NOMO-1 treated with dmso at 0.1 percent for 144 hours (cell line): ENCODE results near the gene SQSTM1.
A peak's percentile ranks its signal among the peaks of the same experiment; 100 is the strongest.

Experiments
- DNase-seq: peaks from one replicate; lab custom pipeline; 2025; ENCODE audit not compliant: unreplicated experiment; lab: John Stamatoyannopoulos, UW

SQSTM1 gene

GRCh38 chr5:179794575-179794974 lies 26.1 kb upstream of the SQSTM1 start:
- DNase-seq = no peak

- no peak for DNase-seq
Observed at GRCh38 chr5:179795049-179795862, 25.4 kb upstream of the SQSTM1 start.

GRCh38 chr5:179795863-179796833 lies 24.6 kb upstream of the SQSTM1 start:
- DNase-seq = peak; percentile 85

GRCh38 chr5:179796877-179797608 lies 23.7 kb upstream of the SQSTM1 start:
- DNase-seq = no peak

- no peak for DNase-seq
Observed at GRCh38 chr5:179797741-179798140, 23.0 kb upstream of the SQSTM1 start.

GRCh38 chr5:179798144-179798770 lies 22.4 kb upstream of the SQSTM1 start:
- no peak for DNase-seq

- no peak for DNase-seq
Observed at GRCh38 chr5:179798771-179799643, 21.7 kb upstream of the SQSTM1 start.

- DNase-seq = no peak
Observed at GRCh38 chr5:179799644-179799973, 21.1 kb upstream of the SQSTM1 start.

GRCh38 chr5:179800071-179800695 lies 20.5 kb upstream of the SQSTM1 start:
- DNase-seq = no peak

- no peak for DNase-seq
Observed at GRCh38 chr5:179800696-179801201, 20.0 kb upstream of the SQSTM1 start.

GRCh38 chr5:179801304-179802206 lies 19.1 kb upstream of the SQSTM1 start:
- peak; percentile 61 for DNase-seq

GRCh38 chr5:179802207-179802883 lies 18.4 kb upstream of the SQSTM1 start:
- no peak for DNase-seq

- DNase-seq = no peak
Observed at GRCh38 chr5:179802950-179803562, 17.6 kb upstream of the SQSTM1 start.

GRCh38 chr5:179803651-179804554 lies 16.8 kb upstream of the SQSTM1 start:
- DNase-seq = peak; percentile 23

GRCh38 chr5:179804555-179804947 lies 16.2 kb upstream of the SQSTM1 start:
- no peak for DNase-seq

- DNase-seq = no peak
Observed at GRCh38 chr5:179805070-179805528, 15.6 kb upstream of the SQSTM1 start.
